H1 (cell line): ENCODE measurements around the gene SOS1. TPM values are rescaled to one million over a fixed set of nuclear protein-coding genes. Genes with fewer than 3 reads are reported as not detected.

Source experiments
- SP1 ChIP-seq: IDR thresholded peaks from 2 replicates; pipeline ENCODE4 v1.6.1; 2011; ENCODE audit warnings: low read depth, low read length
- ZNF274 ChIP-seq: IDR thresholded peaks from 2 replicates; pipeline ENCODE4 v1.7.0; 2012; ENCODE audit warnings: low read length, borderline replicate concordance; ENCODE audit errors: extremely low read depth
- polyA plus RNA-seq, 7 experiments: library from polyadenylated mRNA; depleted of rRNA in 3 of 7; stranded (reverse) in 5 of 7; unstranded in 2 of 7; fragments of >200 nt in 5 of 7; fragments of 200-250 nt in 2 of 7; gene quantifications; 1 replicate in 5 of 7; 2 replicates in 1 of 7; 4 replicates in 1 of 7; pipeline versions ENCODE4 v1.2.1 to v1.2.3, GENCODE V29; 2011 to 2013; ENCODE audit warnings: missing spikeins in 2 of 7, mixed read lengths in 2 of 7
- total RNA-seq: library from RNA; stranded (reverse); fragmentation: NEBNext Ultra II Directional; extraction: Animal tissue kit (Norgen Biotek cat#: 25700); gene quantifications from 2 replicates; pipeline ENCODE4 v1.2.1, GENCODE V29; 2021
- TF ChIP-seq, protein P1 (sequence below), 3 experiments: IDR thresholded peaks; 1 replicate in 2 of 3; 2 replicates in 1 of 3; pipeline versions ENCODE4 v1.5.1 to v1.6.1; 2011; ENCODE audit warnings: low read length in 3 of 3, mild to moderate bottlenecking in 3 of 3, inconsistent platforms in 2 of 3, low read depth in 1 of 3, moderate library complexity in 1 of 3; ENCODE audit not compliant: insufficient read depth in 1 of 3; ENCODE audit errors: control extremely low read depth in 1 of 3

Gene SOS1
- total and polyA plus RNA-seq, 2 of the 8 experiments (the other 6 are each of a cell fraction or from before 2014, with no cell fraction given) = 25.7 to 27.0 TPM

DNA sequence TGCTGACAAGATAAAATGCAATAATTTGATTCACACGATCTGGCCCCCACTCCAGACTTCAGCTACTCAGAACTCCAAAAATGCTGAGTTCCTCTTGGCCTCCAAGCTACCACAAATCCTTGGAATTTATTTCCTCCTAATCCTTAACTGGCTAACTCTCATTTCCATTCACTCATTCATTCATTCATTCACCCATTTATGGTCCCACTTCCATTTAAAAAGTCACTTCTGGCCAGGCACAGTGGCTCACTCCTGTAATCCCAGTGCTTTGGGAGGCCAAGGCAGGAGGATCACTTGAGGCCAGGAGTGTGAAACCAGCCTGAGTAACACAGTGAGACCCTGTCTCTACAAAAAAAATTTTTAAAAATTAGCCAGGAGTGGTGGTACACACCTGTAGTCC lies 12.5 kb downstream of the SOS1 start (continued):
- no peak for TF ChIP-seq SP1
- TF ChIP-seq, protein P1, sequence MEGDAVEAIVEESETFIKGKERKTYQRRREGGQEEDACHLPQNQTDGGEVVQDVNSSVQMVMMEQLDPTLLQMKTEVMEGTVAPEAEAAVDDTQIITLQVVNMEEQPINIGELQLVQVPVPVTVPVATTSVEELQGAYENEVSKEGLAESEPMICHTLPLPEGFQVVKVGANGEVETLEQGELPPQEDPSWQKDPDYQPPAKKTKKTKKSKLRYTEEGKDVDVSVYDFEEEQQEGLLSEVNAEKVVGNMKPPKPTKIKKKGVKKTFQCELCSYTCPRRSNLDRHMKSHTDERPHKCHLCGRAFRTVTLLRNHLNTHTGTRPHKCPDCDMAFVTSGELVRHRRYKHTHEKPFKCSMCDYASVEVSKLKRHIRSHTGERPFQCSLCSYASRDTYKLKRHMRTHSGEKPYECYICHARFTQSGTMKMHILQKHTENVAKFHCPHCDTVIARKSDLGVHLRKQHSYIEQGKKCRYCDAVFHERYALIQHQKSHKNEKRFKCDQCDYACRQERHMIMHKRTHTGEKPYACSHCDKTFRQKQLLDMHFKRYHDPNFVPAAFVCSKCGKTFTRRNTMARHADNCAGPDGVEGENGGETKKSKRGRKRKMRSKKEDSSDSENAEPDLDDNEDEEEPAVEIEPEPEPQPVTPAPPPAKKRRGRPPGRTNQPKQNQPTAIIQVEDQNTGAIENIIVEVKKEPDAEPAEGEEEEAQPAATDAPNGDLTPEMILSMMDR (IDR thresholded peaks at IDR 0.05; ENCODE audit: control extremely low read depth in 1 of 3, insufficient read depth in 1 of 3, low read depth in 1 of 3, low read length in 3 of 3) = no peak
- TF ChIP-seq ZNF274 = no peak
